Neural cell (in vitro differentiated cells): ENCODE results near the gene CABCOCO1. TPM values are rescaled to one million over a fixed set of nuclear protein-coding genes. Genes with fewer than 3 reads are reported as not detected.

Experiments
- H2AFZ ChIP-seq: fragments of 200-600, 300-800 bp; sonication (generic), shearing (Covaris generic); 2 replicates; pipeline ENCODE4 v1.6.0; 2014; ENCODE audit warnings: low read depth, mild to moderate bottlenecking, antibody characterized with exemption, low read length, moderate library complexity
- H3F3A ChIP-seq: fragments of 200-600 bp; shearing (Covaris generic); 2 replicates; pipeline ENCODE4 v1.6.1; 2016; ENCODE audit warnings: mild to moderate bottlenecking, moderate library complexity, mixed read lengths, antibody characterized with exemption, low read length; ENCODE audit not compliant: insufficient read depth, poor library complexity, severe bottlenecking
- H3K27ac ChIP-seq: fragments of 200-600, 300-800 bp; sonication (generic), shearing (Covaris generic); 2 replicates; pipeline ENCODE4 v1.5.1; 2014; ENCODE audit warnings: mild to moderate bottlenecking, low read length, moderate library complexity
- H3K27me3 ChIP-seq: fragments of 300-800, 200-600 bp; sonication (generic), shearing (Covaris generic); 2 replicates; pipeline ENCODE4 v1.6.0; 2014; ENCODE audit warnings: mild to moderate bottlenecking, low read depth, low read length, moderate library complexity; ENCODE audit not compliant: insufficient read depth
- H3K36me3 ChIP-seq: fragments of 300-800, 200-600 bp; sonication (generic), shearing (Covaris generic); 2 replicates; pipeline ENCODE4 v1.5.1; 2014; ENCODE audit warnings: mild to moderate bottlenecking, antibody characterized with exemption, low read length, moderate library complexity; ENCODE audit not compliant: insufficient read depth
- H3K4me2 ChIP-seq: fragments of 300-800, 200-600 bp; sonication (generic), shearing (Covaris generic); 2 replicates; pipeline ENCODE4 v1.6.0; 2014; ENCODE audit warnings: mild to moderate bottlenecking, low read length
- H3K4me3 ChIP-seq: fragments of 300-800, 200-600 bp; sonication (generic), shearing (Covaris generic); 2 replicates; pipeline ENCODE4 v1.5.1; 2014; ENCODE audit warnings: mild to moderate bottlenecking, low read length, moderate library complexity
- H3K79me2 ChIP-seq: fragments of 200-600 bp; shearing (Covaris generic); replicated peaks from 2 replicates; pipeline ENCODE4 v1.6.0; 2014; ENCODE audit warnings: mild to moderate bottlenecking, low read length, moderate library complexity; ENCODE audit not compliant: insufficient read depth
- H3K9ac ChIP-seq: fragments of 300-800, 200-600 bp; sonication (generic), shearing (Covaris generic); 2 replicates; pipeline ENCODE4 v1.6.1; 2016; ENCODE audit warnings: mild to moderate bottlenecking, low read length, mixed read lengths
- H3K9me2 ChIP-seq: fragments of 200-600 bp; shearing (Covaris generic); 2 replicates; pipeline ENCODE4 v1.6.1; 2016; ENCODE audit warnings: mild to moderate bottlenecking, low read length, mixed read lengths; ENCODE audit not compliant: insufficient read depth
- H3K9me3 ChIP-seq: fragments of 200-600, 300-800 bp; sonication (generic), shearing (Covaris generic); 2 replicates; pipeline ENCODE4 v1.6.1; 2016; ENCODE audit warnings: mild to moderate bottlenecking, mixed run types, low read length, moderate library complexity, mixed read lengths
- H4K20me1 ChIP-seq: fragments of 200-600 bp; shearing (Covaris generic); 2 replicates; pipeline ENCODE4 v1.6.1; 2016; ENCODE audit warnings: mild to moderate bottlenecking, mixed run types; ENCODE audit not compliant: insufficient read depth
- CTCF ChIP-seq: fragments of 450-650 bp; IDR thresholded peaks from 2 replicates; pipeline ENCODE4 v1.5.1; 2014; ENCODE audit warnings: antibody characterized with exemption, mild to moderate bottlenecking, moderate library complexity; ENCODE audit not compliant: poor library complexity, severe bottlenecking
- EP300 ChIP-seq: fragments of 450-650 bp; conservative IDR thresholded peaks from 2 replicates; pipeline ENCODE4 v1.6.1; 2014; ENCODE audit warnings: antibody characterized with exemption, mild to moderate bottlenecking, moderate library complexity; ENCODE audit not compliant: poor library complexity, severe bottlenecking
- EZH2 ChIP-seq: fragments of 200-600, 300-800 bp; shearing (Covaris generic), sonication (generic); IDR thresholded peaks from 2 replicates; pipeline ENCODE4 v1.6.1; 2014; ENCODE audit warnings: antibody characterized with exemption, low read length, borderline replicate concordance, mild to moderate bottlenecking; ENCODE audit not compliant: insufficient read depth, poor library complexity, severe bottlenecking
- MXI1 ChIP-seq: fragments of 450-650 bp; conservative IDR thresholded peaks from 2 replicates; pipeline ENCODE4 v1.6.1; 2014; ENCODE audit warnings: antibody characterized with exemption, mild to moderate bottlenecking; ENCODE audit not compliant: poor library complexity, severe bottlenecking
- POLR2AphosphoS5 ChIP-seq: IDR thresholded peaks from 2 replicates; pipeline ENCODE4 v1.6.1; 2012
- RAD21 ChIP-seq: fragments of 450-650 bp; conservative IDR thresholded peaks from 2 replicates; pipeline ENCODE4 v1.6.1; 2014; ENCODE audit warnings: antibody characterized with exemption, mild to moderate bottlenecking, moderate library complexity
- REST ChIP-seq: IDR thresholded peaks from 2 replicates; pipeline ENCODE4 v1.6.1; 2012; ENCODE audit warnings: borderline replicate concordance
- SMC3 ChIP-seq: fragments of 450-650 bp; conservative IDR thresholded peaks from 2 replicates; pipeline ENCODE4 v1.6.1; 2014; ENCODE audit warnings: antibody characterized with exemption, mild to moderate bottlenecking, moderate library complexity; ENCODE audit not compliant: poor library complexity
- TAF1 ChIP-seq: IDR thresholded peaks from 2 replicates; pipeline ENCODE4 v1.6.1; 2012; ENCODE audit warnings: low read depth
- polyA plus RNA-seq: library from polyadenylated mRNA; depleted of rRNA; stranded (reverse); fragments of >200 nt; gene quantifications from 2 replicates; pipeline ENCODE4 v1.2.3, GENCODE V29; 2014

CABCOCO1 gene
- polyA plus RNA-seq, 1 donor from 2014 or later: 0.31 TPM

GRCh38 chr10:61749291-61749690 is 86.6 kb downstream of the CABCOCO1 start:
- no peaks in the 10 kb centered on the region for H3F3A ChIP-seq
- H3K27ac ChIP-seq: no peak overlapping the region
- no peaks in the 10 kb centered on the region for H3K27me3 ChIP-seq
- H3K36me3 ChIP-seq: no peaks in the 10 kb centered on the region
- H4K20me1 ChIP-seq: no peaks in the 10 kb centered on the region
- no peak overlapping the region for H3K4me2 ChIP-seq
- no peaks in the 10 kb centered on the region for H3K9me2 ChIP-seq
- no peak overlapping the region for H2AFZ ChIP-seq
- no peak overlapping the region for H3K9ac ChIP-seq
- no peak overlapping the region for H3K4me3 ChIP-seq
- no peaks in the 10 kb centered on the region for H3K79me2 ChIP-seq
- no peaks in the 10 kb centered on the region for H3K9me3 ChIP-seq
- no peak for TF ChIP-seq SMC3

GRCh38 chr10:61750943-61751471 is 88.3 kb downstream of the CABCOCO1 start:
- Histone ChIP-seq H3K36me3 (no peaks in the 10 kb centered on the region), H3K4me3 (no peak overlapping the region), H3K4me2 (no peak overlapping the region), H3K79me2 (no peaks in the 10 kb centered on the region), H4K20me1 (no peaks in the 10 kb centered on the region), H2AFZ (no peak overlapping the region), H3K9me2 (no peaks in the 10 kb centered on the region), H3K9me3 (no peaks in the 10 kb centered on the region), H3K9ac (no peak overlapping the region), H3F3A (no peaks in the 10 kb centered on the region), H3K27me3 (no peaks in the 10 kb centered on the region), H3K27ac (no peak overlapping the region)
- TF ChIP-seq REST (no peak), TAF1 (no peak), RAD21 (no peak), POLR2AphosphoS5 (no peak), CTCF (no peak), EZH2 (no peak), MXI1 (no peak), SMC3 (no peak), EP300 (no peak)

- H3F3A ChIP-seq: no peaks in the 10 kb centered on the region
- H2AFZ ChIP-seq: no peak overlapping the region
- TF ChIP-seq CTCF (no peak), RAD21 (no peak), EZH2 (no peak), POLR2AphosphoS5 (no peak), TAF1 (no peak), EP300 (no peak), MXI1 (no peak), SMC3 (no peak), REST (no peak)
- no peaks in the 10 kb centered on the region for H3K36me3 ChIP-seq
- H3K9me3 ChIP-seq: no peaks in the 10 kb centered on the region
- H3K9ac ChIP-seq: no peak overlapping the region
- H3K27ac ChIP-seq: no peak overlapping the region
- no peak overlapping the region for H3K4me2 ChIP-seq
- H4K20me1 ChIP-seq: no peaks in the 10 kb centered on the region
- H3K27me3 ChIP-seq: no peaks in the 10 kb centered on the region
- no peaks in the 10 kb centered on the region for H3K79me2 ChIP-seq
- H3K4me3 ChIP-seq: no peak overlapping the region
- H3K9me2 ChIP-seq: no peaks in the 10 kb centered on the region
Measured at GRCh38 chr10:61751599-61751998, 88.9 kb downstream of the CABCOCO1 start.
